ENCODE results near the gene ZNF541. TPM values are rescaled to one million over a fixed set of nuclear protein-coding genes. Genes with fewer than 3 reads are reported as not detected.

ZNF541 gene
- total and polyA plus RNA-seq, 2 experiments from 2014 or later: 0.26 to 0.42 TPM

- no peak for TF ChIP-seq ZNF462 (CRISPR knock-in tag; IDR thresholded peaks at IDR 0.05)
- no peak for TF ChIP-seq CREB1 (CRISPR knock-in tag; IDR thresholded peaks at IDR 0.05; ENCODE audit: low read depth)
Observed at GRCh38 chr19:47529018-47529742, 43.8 kb downstream of the ZNF541 start (continued).

DNA sequence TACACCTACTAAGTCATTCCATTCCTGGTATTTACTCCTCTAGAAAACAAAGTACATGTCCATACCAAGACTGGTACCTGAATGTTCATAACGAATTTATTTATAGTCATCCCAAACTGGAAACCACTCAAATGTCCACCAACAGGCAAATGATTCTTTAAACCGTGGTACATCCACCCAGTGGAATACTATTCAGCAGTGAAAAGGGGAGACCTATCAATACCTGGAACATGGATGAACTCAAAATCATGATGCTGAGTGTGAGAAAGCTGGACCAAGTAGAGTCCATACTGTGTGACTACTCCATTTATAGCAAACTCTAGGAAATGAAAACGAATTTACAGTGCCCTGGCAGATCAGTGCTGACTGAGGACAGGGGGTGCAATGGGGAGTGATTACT, 46.1 kb downstream of the ZNF541 start:
- ATAC-seq (no peak), DNase-seq (ENCODE audit: low spot score) (no peak)
- Histone ChIP-seq H3K27ac (ENCODE audit: low read depth) (no peak overlapping the region), H3K4me3 (no peak overlapping the region), H2AFZ (no peak overlapping the region), H3K79me2 (replicated peaks; ENCODE audit: insufficient read depth) (no peaks in the 10 kb centered on the region), H3K4me1 (ENCODE audit: insufficient read depth) (no peaks in the 10 kb centered on the region), H3K36me3 (ENCODE audit: insufficient read depth) (no peaks in the 10 kb centered on the region), H3F3A (replicated peaks; ENCODE audit: low read depth) (no peaks in the 10 kb centered on the region), H3K27me3 (ENCODE audit: insufficient read depth) (no peaks in the 10 kb centered on the region), H3K4me2 (no peak overlapping the region), H4K20me1 (replicated peaks; ENCODE audit: insufficient read depth) (no peaks in the 10 kb centered on the region), H3K9me2 (ENCODE audit: insufficient read depth) (no peaks in the 10 kb centered on the region)
- H3K4me3 Mint-ChIP-seq: no peak overlapping the region
- no peaks in the 10 kb centered on the region for H3K27me3 Mint-ChIP-seq (ENCODE audit: insufficient read depth, low read depth, poor library complexity)
- no peaks in the 10 kb centered on the region for H3K36me3 Mint-ChIP-seq (ENCODE audit: low read depth)
- no peak overlapping the region for H3K27ac Mint-ChIP-seq
- H3K9me3 Mint-ChIP-seq: no peaks in the 10 kb centered on the region
- H3K4me1 Mint-ChIP-seq: no peaks in the 10 kb centered on the region
- no peak for TF ChIP-seq ZNF462 (CRISPR knock-in tag; IDR thresholded peaks at IDR 0.05)
- no peak for TF ChIP-seq REST (IDR thresholded peaks at IDR 0.05; ENCODE audit: unreplicated experiment)

All from GM23338 (cell line).